Adrenal gland (tissue), 12 donors: Measurements from ENCODE around the gene CACNA1D. TPM values are rescaled to one million over a fixed set of nuclear protein-coding genes. Genes with fewer than 3 reads are reported as not detected.

Experiments
- DNase-seq, 7 donors: peaks; one replicate each; pipeline ENCODE4 v3.0.0-alpha.2; 2019 to 2020
- H3K27ac ChIP-seq, 5 donors: fragments of 200-600 bp; sonication (generic) in 4 of 5; 1 replicate in 3 of 5; 2 replicates in 2 of 5; pipeline versions ENCODE4 v1.5.1 to v1.8.0; 2016 to 2020; ENCODE audit warnings: mild to moderate bottlenecking in 1 of 5
- H3K27me3 ChIP-seq: fragments of 200-600 bp; 2 replicates; pipeline ENCODE4 v1.8.0; 2021
- H3K36me3 ChIP-seq, 2 donors: fragments of 200-600 bp; replicated peaks in 1 of 2; 1 replicate in 1 of 2; 2 replicates in 1 of 2; pipeline versions ENCODE4 v1.5.1 to v1.8.0; 2018 to 2022
- H3K4me1 ChIP-seq, 2 donors: fragments of 200-600 bp; replicated peaks in 1 of 2; 1 replicate in 1 of 2; 2 replicates in 1 of 2; pipeline versions ENCODE4 v1.5.1 to v1.8.0; 2018 to 2021
- H3K4me3 ChIP-seq, 4 donors: fragments of 200-600 bp; sonication (generic) in 3 of 4; one replicate each; pipeline ENCODE4 v1.5.1; 2016 to 2018
- H3K9me3 ChIP-seq, 3 donors: fragments of 200-600 bp; sonication (generic) in 1 of 3; replicated peaks in 1 of 3; 1 replicate in 2 of 3; 2 replicates in 1 of 3; pipeline versions ENCODE4 v1.5.1 to v1.8.0; 2016 to 2021
- POLR2A ChIP-seq, 2 donors: fragments of 450-650 bp; IDR thresholded peaks; one replicate each; pipeline ENCODE4 v1.6.1; 2017; ENCODE audit warnings: antibody characterized with exemption in 2 of 2, mild to moderate bottlenecking in 2 of 2, moderate library complexity in 1 of 2
- WGBS, 4 donors: extraction: QIAGEN DNeasy Blood & Tissue Kit in 2 of 4; methylation state at CpG; one replicate each; pipeline versions ENCODE4 v1.1.5 to v1.1.7; 2013 to 2017; 5-methylcytosine and 5-hydroxymethylcytosine counted together
- intact Hi-C, 2 donors: fragments of 100-400 bp; cut with DNase I; formaldehyde crosslinking; loops; one replicate each; pipeline versions ENCODE4 v1.14.1 to v1.15.0; 2022 to 2023
- polyA plus RNA-seq, 3 donors: library from polyadenylated mRNA; stranded (reverse); fragments of 200-250 nt in 2 of 3; fragments of 350-450 nt in 1 of 3; fragmentation: Illumina TruSeq in 1 of 3; extraction: RNeasy Lipid Tissue Mini Kit (QIAGEN cat#74804) in 1 of 3; gene quantifications; one replicate each; pipeline ENCODE4 v1.2.3, GENCODE V29; 2013 to 2014
- total RNA-seq, 9 donors: library from RNA; depleted of rRNA in 4 of 9; stranded (reverse); fragments of >200 nt in 4 of 9; fragments of 120-200 nt in 1 of 9; fragmentation: NEBNext Ultra II Directional in 1 of 9; extraction: Animal tissue kit (Norgen Biotek cat#: 25700) in 1 of 9; gene quantifications; one replicate each; pipeline versions ENCODE4 v1.1.0 to v1.2.4, GENCODE V29; 2013 to 2023
- TF ChIP-seq, protein P1 (sequence below), 6 experiments: fragments of 450-650 bp in 4 of 6; fragments of 200-600 bp in 2 of 6; sonication (generic) in 1 of 6; IDR thresholded peaks; 1 replicate in 5 of 6; 2 replicates in 1 of 6; pipeline versions ENCODE4 v1.5.1 to v1.8.0; 2016 to 2021; ENCODE audit warnings: antibody characterized with exemption in 6 of 6, mild to moderate bottlenecking in 2 of 6, moderate library complexity in 1 of 6
- donor health status: healthy with polysubstance abuse.
- donor health status: Bipolar disorder and iron deficiency.
- donor health status: DM: yes; HTN: yes; CAD: no.
- donor health status: DM: no; HTN: no; CAD: no.
- donor health status: DM: no; HTN: no; CAD: no.
- donor health status: DM: yes; HTN: yes; CAD: no.

Gene CACNA1D
- total and polyA plus RNA-seq, 12 donors: 25.8 to 111 (median 63.0) TPM

DNA sequence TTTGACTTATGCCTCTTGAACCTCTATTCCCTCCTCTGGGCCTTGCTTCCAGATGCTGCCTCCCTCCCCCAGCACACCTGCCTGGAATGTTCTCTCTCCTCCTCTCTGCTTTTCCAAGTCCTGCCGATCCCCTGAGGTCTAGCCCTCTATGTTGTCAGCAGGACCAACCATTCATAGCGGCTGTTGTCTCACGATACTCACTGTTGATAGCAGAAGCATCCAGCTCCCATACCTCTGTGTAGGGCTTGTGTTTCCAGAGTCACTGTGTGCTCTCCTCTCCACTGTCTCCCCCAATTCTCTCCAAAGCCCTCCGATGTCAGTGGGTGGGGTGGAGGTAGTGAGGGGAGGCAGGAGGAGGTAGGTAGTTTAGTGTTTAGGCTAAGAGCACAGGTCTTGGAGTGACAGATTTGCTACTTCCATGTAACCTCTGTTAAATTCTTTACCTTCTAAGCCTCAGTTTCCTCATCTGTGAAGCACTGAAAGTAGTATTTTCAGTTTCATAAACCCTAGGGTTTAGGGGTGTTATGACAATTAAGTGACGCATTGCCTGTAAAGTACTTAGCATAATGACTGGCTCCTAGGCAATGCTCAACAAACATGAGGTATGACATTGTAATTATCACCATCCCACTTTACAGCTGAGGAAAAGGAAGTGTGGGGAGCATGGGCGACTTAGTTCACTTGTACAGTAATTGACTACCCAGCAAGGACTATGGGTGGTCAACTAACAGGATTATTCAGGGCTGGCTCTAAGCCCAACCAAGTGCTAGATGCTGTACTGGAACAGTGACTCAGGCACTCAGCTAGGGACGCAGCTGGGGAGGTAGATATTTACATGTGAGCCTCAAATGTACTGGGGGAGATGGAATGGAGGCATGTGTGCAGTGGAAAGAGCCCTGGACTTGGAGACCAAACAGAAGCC, 122.8 kb downstream of the CACNA1D start:
- Histone ChIP-seq H3K27ac (no peak overlapping the region), H3K36me3 (no peaks in the 10 kb centered on the region), H3K27me3 (no peaks in the 10 kb centered on the region), H3K4me1 (peaks cover 0 to 6% of the 10 kb centered on the region in 2 donors), H3K4me3 (no peak overlapping the region), H3K9me3 (no peaks in the 10 kb centered on the region)
- intact Hi-C loops: no loop called here
- WGBS, 4 donors: 85 to 90% (median 89%) methylated on average over 7 of the region's 7 CpGs
- no peak for DNase-seq
- TF ChIP-seq, protein P1, sequence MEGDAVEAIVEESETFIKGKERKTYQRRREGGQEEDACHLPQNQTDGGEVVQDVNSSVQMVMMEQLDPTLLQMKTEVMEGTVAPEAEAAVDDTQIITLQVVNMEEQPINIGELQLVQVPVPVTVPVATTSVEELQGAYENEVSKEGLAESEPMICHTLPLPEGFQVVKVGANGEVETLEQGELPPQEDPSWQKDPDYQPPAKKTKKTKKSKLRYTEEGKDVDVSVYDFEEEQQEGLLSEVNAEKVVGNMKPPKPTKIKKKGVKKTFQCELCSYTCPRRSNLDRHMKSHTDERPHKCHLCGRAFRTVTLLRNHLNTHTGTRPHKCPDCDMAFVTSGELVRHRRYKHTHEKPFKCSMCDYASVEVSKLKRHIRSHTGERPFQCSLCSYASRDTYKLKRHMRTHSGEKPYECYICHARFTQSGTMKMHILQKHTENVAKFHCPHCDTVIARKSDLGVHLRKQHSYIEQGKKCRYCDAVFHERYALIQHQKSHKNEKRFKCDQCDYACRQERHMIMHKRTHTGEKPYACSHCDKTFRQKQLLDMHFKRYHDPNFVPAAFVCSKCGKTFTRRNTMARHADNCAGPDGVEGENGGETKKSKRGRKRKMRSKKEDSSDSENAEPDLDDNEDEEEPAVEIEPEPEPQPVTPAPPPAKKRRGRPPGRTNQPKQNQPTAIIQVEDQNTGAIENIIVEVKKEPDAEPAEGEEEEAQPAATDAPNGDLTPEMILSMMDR (IDR thresholded peaks at IDR 0.05): no peak
- TF ChIP-seq POLR2A (IDR thresholded peaks at IDR 0.05): no peak

DNA sequence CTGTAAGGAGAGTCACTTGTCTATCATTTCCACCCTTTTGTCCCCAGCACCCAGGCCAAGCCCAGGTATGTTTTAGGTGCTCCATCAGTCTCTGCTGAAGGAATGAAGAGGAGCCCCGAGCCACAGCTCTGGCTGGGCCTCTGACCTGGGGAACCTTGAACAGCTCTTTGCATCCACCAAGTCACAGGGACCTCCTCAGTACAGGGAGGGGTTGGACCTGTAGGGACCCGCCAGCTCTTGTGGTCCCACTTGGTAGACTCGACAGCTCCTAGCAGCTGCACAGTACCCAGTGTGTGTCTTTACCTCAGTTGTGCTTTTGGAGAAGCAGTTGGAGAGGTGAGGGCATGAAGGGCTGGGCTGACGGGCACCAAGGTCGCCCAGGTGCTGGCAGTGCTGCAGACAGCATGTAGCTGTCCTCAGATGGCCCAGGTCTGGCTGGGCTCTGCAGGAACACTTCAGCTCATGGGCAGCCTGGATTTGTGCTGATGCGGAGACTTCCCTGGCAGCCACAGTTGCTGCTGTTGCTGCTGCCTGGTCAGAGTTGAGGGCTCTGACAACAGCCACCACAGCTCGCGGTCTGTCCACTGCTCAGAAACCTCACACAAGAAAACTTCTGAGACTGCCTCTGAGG, 123.6 kb downstream of the CACNA1D start:
- Histone ChIP-seq H3K4me1 (peaks cover 0 to 6% of the 10 kb centered on the region in 2 donors), H3K36me3 (no peaks in the 10 kb centered on the region), H3K4me3 (no peak overlapping the region), H3K27ac (no peak overlapping the region), H3K27me3 (no peaks in the 10 kb centered on the region), H3K9me3 (no peaks in the 10 kb centered on the region)
- intact Hi-C loops: no loop called here
- TF ChIP-seq, protein P1 (IDR thresholded peaks at IDR 0.05): no peak
- TF ChIP-seq POLR2A (IDR thresholded peaks at IDR 0.05): no peak
- 69 to 85% (median 78%) methylated on average over 5 to 8 of the region's 8 CpGs for WGBS, 4 donors
- DNase-seq: peak in 2 of 7 donors; percentile 32 to 73

DNA sequence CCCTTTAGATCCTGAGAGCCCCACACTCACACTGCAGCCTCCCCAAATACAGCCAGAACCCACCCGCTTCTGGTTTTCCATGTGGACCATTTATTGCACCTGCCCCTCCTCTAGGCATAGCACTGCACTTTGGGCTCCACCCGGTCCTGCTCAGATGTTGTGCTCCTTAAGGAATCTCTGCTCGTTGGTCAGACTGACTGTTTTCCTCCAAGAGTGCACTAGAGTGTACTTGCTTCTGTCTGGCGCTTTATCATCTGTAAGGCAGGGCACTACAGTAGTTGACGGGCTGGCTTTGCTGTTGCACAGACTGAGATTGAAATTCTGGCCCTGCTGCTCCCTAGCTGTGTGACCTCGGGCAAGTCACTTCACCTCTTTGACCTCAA, 124.1 kb downstream of the CACNA1D start:
- TF ChIP-seq POLR2A (IDR thresholded peaks at IDR 0.05): no peak
- TF ChIP-seq, protein P1 (IDR thresholded peaks at IDR 0.05): no peak
- Histone ChIP-seq H3K4me3 (no peak overlapping the region), H3K36me3 (no peaks in the 10 kb centered on the region), H3K4me1 (peaks cover 0 to 6% of the 10 kb centered on the region in 2 donors), H3K27me3 (no peaks in the 10 kb centered on the region), H3K9me3 (no peaks in the 10 kb centered on the region), H3K27ac (no peak overlapping the region)
- DNase-seq: no peak
- intact Hi-C loops: no loop called here
- WGBS, 4 donors: 85 to 95% (median 88%) methylated on average over 6 of the region's 6 CpGs

DNA sequence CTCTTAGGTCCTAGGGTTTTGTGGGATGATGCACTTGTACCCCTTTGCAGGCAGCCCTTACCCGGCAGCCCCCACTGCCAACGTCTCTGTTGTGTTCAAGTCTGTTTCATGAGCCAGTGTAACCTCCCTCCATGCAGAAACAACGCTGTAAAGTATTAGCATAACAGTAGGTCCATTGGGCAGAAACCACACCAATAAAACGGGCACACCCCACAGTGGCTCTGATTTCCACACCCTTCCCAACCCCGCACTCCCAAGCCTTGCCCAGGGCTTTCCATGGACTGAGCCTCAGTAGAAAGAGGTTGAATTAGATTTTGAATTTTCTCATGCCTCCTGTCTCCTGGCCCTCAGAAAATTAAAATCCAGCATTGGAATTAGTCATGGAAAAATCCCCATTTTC, 124.5 kb downstream of the CACNA1D start:
- Histone ChIP-seq H3K9me3 (no peaks in the 10 kb centered on the region), H3K4me1 (peaks cover 0 to 6% of the 10 kb centered on the region in 2 donors), H3K4me3 (no peak overlapping the region), H3K27ac (no peak overlapping the region), H3K27me3 (no peaks in the 10 kb centered on the region), H3K36me3 (no peaks in the 10 kb centered on the region)
- no peak for DNase-seq
- intact Hi-C loops: no loop called here
- 77 to 92% (median 88%) methylated on average over 5 of the region's 5 CpGs for WGBS, 4 donors
- TF ChIP-seq, protein P1 (IDR thresholded peaks at IDR 0.05): no peak
- no peak for TF ChIP-seq POLR2A (IDR thresholded peaks at IDR 0.05)
